Neural cell (in vitro differentiated cells): ENCODE measurements around the gene SMPX.
A peak's percentile ranks its signal among the peaks of the same experiment; 100 is the strongest.

Experiments used
- CTCF ChIP-seq: fragments of 450-650 bp; IDR thresholded peaks from 2 replicates; pipeline ENCODE4 v1.5.1; 2014; ENCODE audit warnings: antibody characterized with exemption, mild to moderate bottlenecking, moderate library complexity; ENCODE audit not compliant: poor library complexity, severe bottlenecking
- EZH2 ChIP-seq: fragments of 200-600, 300-800 bp; shearing (Covaris generic), sonication (generic); IDR thresholded peaks from 2 replicates; pipeline ENCODE4 v1.6.1; 2014; ENCODE audit warnings: antibody characterized with exemption, low read length, borderline replicate concordance, mild to moderate bottlenecking; ENCODE audit not compliant: insufficient read depth, poor library complexity, severe bottlenecking
- POLR2AphosphoS5 ChIP-seq: IDR thresholded peaks from 2 replicates; pipeline ENCODE4 v1.6.1; 2012
- SMC3 ChIP-seq: fragments of 450-650 bp; conservative IDR thresholded peaks from 2 replicates; pipeline ENCODE4 v1.6.1; 2014; ENCODE audit warnings: antibody characterized with exemption, mild to moderate bottlenecking, moderate library complexity; ENCODE audit not compliant: poor library complexity
- TAF1 ChIP-seq: IDR thresholded peaks from 2 replicates; pipeline ENCODE4 v1.6.1; 2012; ENCODE audit warnings: low read depth
- TF ChIP-seq, protein P1 (sequence below): IDR thresholded peaks from 2 replicates; pipeline ENCODE4 v1.6.1; 2012; ENCODE audit warnings: borderline replicate concordance

DNA sequence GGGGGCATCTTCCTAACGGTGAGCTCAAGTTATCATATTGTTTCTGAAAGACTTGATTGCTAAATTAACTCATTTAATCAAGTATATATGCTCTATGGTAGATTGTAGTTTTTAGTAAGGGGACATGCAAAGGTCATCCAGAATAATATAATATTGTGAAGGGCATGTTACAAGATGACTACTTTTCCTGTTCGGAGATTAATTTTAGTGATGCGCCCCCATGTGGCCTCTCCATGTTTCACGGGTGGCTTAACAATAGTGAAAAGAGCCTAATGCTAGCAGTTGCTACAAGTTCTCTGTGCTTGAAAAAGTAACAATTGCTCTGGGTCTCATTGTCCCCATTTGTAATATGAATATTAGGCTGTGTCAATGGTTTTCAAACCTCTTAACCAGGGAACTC, 12.2 kb downstream of the SMPX start:
- TF ChIP-seq CTCF (peak; percentile 49), POLR2AphosphoS5 (no peak), TAF1 (no peak), SMC3 (peak; percentile 31), EZH2 (no peak)
- TF ChIP-seq, protein P1, sequence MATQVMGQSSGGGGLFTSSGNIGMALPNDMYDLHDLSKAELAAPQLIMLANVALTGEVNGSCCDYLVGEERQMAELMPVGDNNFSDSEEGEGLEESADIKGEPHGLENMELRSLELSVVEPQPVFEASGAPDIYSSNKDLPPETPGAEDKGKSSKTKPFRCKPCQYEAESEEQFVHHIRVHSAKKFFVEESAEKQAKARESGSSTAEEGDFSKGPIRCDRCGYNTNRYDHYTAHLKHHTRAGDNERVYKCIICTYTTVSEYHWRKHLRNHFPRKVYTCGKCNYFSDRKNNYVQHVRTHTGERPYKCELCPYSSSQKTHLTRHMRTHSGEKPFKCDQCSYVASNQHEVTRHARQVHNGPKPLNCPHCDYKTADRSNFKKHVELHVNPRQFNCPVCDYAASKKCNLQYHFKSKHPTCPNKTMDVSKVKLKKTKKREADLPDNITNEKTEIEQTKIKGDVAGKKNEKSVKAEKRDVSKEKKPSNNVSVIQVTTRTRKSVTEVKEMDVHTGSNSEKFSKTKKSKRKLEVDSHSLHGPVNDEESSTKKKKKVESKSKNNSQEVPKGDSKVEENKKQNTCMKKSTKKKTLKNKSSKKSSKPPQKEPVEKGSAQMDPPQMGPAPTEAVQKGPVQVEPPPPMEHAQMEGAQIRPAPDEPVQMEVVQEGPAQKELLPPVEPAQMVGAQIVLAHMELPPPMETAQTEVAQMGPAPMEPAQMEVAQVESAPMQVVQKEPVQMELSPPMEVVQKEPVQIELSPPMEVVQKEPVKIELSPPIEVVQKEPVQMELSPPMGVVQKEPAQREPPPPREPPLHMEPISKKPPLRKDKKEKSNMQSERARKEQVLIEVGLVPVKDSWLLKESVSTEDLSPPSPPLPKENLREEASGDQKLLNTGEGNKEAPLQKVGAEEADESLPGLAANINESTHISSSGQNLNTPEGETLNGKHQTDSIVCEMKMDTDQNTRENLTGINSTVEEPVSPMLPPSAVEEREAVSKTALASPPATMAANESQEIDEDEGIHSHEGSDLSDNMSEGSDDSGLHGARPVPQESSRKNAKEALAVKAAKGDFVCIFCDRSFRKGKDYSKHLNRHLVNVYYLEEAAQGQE, result no peak
